ENCODE measurements around the gene EPHA3. TPM values are rescaled to one million over a fixed set of nuclear protein-coding genes. Genes with fewer than 3 reads are reported as not detected.

The EPHA3 gene
- total RNA-seq, 2 donors from 2014 or later, result 1.7 to 2.4 TPM

DNA sequence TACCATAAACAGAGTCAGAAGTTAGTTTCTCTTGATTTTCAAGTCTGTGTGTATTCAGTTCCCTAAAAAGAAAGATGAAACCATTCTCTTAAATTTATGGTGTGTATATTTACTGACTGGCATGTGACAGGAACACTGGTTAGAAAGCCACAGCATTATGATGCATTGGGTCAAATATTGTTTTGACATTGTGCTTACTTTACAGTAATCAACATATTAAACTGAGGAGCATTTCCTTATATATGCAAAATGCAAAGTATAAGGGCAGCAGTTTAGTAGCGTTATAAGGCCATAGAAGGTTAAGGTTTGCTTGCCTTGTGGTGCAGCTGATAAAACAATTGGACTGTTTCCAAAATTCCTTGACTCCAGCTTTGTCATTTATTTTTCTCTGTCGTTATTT lies 72.9 kb downstream of the EPHA3 start:
- DNase-seq, result no peak
- no peak overlapping the region for H3K27ac ChIP-seq
- intact Hi-C loops (cut with DNase I), result no loop called here
- no peaks in the 10 kb centered on the region for H3K36me3 ChIP-seq
- H3K4me1 ChIP-seq, result no peaks in the 10 kb centered on the region
- H3K27me3 ChIP-seq, result no peaks in the 10 kb centered on the region
- TF ChIP-seq, protein P1, sequence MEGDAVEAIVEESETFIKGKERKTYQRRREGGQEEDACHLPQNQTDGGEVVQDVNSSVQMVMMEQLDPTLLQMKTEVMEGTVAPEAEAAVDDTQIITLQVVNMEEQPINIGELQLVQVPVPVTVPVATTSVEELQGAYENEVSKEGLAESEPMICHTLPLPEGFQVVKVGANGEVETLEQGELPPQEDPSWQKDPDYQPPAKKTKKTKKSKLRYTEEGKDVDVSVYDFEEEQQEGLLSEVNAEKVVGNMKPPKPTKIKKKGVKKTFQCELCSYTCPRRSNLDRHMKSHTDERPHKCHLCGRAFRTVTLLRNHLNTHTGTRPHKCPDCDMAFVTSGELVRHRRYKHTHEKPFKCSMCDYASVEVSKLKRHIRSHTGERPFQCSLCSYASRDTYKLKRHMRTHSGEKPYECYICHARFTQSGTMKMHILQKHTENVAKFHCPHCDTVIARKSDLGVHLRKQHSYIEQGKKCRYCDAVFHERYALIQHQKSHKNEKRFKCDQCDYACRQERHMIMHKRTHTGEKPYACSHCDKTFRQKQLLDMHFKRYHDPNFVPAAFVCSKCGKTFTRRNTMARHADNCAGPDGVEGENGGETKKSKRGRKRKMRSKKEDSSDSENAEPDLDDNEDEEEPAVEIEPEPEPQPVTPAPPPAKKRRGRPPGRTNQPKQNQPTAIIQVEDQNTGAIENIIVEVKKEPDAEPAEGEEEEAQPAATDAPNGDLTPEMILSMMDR (IDR thresholded peaks at IDR 0.05), result no peak
- no peak overlapping the region for H3K9ac ChIP-seq (ENCODE audit: low read depth in 2 of 2, low read length in 2 of 2)
- H3K9me3 ChIP-seq, result no peaks in the 10 kb centered on the region
- H3K4me3 ChIP-seq, result no peak overlapping the region

DNA sequence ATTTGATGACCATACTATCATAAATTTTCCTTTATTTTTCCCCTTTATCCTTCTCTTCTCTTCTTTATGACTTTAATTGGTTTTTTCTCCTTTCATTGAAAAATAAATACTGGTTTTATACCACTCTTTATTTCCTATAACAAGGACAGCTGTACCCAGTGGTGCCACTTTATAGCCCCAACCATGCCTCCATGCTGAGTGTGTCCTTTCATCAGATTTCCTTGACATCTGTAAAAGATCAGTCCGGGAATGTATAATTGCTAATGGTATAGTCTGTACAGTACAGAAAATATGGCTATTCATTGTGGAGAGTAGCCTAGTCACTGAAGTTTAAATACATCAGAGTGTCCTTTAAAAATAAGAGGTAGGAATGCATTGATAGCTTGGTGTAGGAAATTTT lies 74.6 kb downstream of the EPHA3 start:
- Histone ChIP-seq H3K27me3 (no peaks in the 10 kb centered on the region), H3K27ac (no peak overlapping the region), H3K9me3 (no peaks in the 10 kb centered on the region), H3K9ac (ENCODE audit: low read depth in 2 of 2, low read length in 2 of 2) (no peak overlapping the region), H3K4me3 (no peak overlapping the region), H3K36me3 (no peaks in the 10 kb centered on the region), H3K4me1 (no peaks in the 10 kb centered on the region)
- TF ChIP-seq, protein P1 (IDR thresholded peaks at IDR 0.05), result no peak
- DNase-seq, result no peak
- intact Hi-C loops (cut with DNase I), result no loop called here

DNA sequence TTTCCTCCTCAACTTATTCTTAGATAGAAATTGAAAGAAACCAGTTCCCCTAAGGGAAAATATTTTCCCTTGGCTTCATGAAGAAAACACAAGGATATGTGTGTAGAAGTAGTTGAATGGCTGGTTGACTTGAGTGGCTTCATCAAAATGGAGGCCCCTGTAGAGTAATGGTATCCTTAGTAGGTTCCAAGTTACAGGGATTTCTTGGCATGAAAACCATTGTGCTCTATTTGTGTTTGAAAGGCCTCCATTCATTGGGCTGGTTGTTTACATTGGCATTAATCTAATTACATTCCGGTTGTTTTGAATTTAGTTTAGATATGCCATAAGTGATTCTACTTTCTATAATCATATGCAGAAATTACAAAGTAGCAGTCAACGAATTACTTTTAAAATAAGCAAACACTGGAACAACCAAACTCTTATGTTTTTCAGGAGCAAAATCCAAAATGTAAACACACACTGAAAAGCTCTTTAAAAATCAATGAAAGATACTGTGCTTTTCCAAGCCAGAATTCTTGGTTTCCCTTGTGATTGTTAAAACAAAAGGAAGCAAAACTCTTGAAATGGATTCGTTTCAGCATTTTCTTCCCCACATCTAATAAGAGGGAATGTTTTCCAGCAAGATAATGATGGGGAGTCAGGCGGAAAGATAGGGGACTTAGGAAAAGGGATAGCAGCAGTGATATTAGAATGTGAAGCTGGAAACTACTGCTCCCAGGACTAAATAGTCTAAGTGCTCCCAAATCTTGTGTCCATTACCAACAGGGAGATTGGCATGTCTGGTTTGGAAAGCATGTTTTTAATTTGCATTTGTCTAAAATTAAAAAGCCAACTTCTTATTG lies 77.0 kb downstream of the EPHA3 start:
- Histone ChIP-seq H3K36me3 (no peaks in the 10 kb centered on the region), H3K27ac (no peak overlapping the region), H3K9me3 (no peaks in the 10 kb centered on the region), H3K27me3 (no peaks in the 10 kb centered on the region), H3K9ac (ENCODE audit: low read depth in 2 of 2, low read length in 2 of 2) (no peak overlapping the region), H3K4me1 (no peaks in the 10 kb centered on the region), H3K4me3 (no peak overlapping the region)
- no peak for DNase-seq
- intact Hi-C loops (cut with DNase I), result no loop called here
- TF ChIP-seq, protein P1 (IDR thresholded peaks at IDR 0.05), result no peak

DNA sequence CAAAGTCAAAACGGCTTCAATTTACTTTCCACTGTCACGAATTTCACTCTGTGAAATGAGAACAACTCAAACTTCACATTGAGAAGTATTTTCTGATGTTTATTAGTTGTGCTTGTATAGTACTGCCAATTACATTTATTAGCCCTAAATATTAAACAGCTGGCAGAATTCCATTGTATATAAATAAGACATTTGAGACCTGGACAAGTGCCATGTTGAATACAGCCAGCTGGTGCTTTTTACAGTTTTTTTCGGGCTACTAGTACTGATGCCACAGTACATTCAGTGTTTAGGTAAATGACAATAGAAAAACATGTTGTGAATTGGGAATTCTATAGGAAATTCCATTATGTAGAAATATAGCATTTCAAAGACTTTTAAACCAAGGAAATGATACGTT lies 79.0 kb downstream of the EPHA3 start:
- no peaks in the 10 kb centered on the region for H3K36me3 ChIP-seq
- H3K27ac ChIP-seq, result no peak overlapping the region
- no peak overlapping the region for H3K4me3 ChIP-seq
- DNase-seq, result no peak
- no peaks in the 10 kb centered on the region for H3K4me1 ChIP-seq
- intact Hi-C loops (cut with DNase I), result no loop called here
- no peak overlapping the region for H3K9ac ChIP-seq (ENCODE audit: low read depth in 2 of 2, low read length in 2 of 2)
- no peaks in the 10 kb centered on the region for H3K9me3 ChIP-seq
- no peaks in the 10 kb centered on the region for H3K27me3 ChIP-seq
- TF ChIP-seq, protein P1 (IDR thresholded peaks at IDR 0.05), result no peak

DNA sequence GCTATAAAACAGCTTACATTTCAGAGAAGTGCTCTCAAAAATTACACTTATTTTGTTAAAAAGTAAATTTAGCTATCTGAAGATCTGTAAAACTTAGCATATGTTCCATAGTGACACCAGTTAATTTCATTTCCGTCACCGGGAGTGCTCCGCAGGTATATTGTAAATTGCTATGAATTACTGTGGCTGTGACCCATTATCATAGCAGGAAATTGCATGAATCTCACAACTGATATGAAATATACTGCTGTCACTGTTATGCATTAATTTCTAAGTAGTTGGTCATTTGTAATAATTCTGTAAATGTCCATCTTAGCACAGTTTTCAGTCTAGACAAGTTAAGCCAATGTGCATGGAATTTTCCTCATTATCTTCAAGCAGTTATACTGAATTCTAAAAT lies 91.2 kb downstream of the EPHA3 start:
- Histone ChIP-seq H3K4me1 (no peaks in the 10 kb centered on the region), H3K9ac (ENCODE audit: low read depth in 2 of 2, low read length in 2 of 2) (no peak overlapping the region), H3K4me3 (no peak overlapping the region), H3K36me3 (no peaks in the 10 kb centered on the region), H3K27me3 (no peaks in the 10 kb centered on the region), H3K9me3 (no peaks in the 10 kb centered on the region), H3K27ac (no peak overlapping the region)
- intact Hi-C loops (cut with DNase I), result no loop called here
- TF ChIP-seq, protein P1 (IDR thresholded peaks at IDR 0.05), result no peak
- DNase-seq, result no peak

Measured in colonic mucosa (tissue), 4 donors.